Measurements from ENCODE around the gene IVNS1ABP.

IVNS1ABP gene

DNA sequence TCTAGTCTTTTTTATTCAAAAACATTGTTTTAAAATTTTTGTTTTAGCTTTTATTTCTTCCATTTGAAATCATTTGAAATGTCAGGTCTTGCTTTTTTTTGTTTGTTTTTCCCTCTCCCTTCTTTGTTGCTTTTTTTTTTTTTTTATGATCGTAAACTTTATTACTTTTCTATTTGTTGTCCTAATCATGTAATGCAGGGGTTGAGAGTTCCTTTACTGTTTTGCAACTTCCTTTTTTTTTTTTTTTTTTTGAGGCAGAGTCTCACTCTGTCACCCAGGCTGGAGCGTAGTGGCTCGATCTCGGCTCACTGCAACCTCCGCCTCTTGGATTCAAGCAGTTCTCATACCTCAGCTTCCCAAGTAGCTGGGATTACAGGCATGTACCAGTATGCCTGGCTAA, 24.8 kb downstream of the IVNS1ABP start:
- TF ChIP-seq, protein P1, sequence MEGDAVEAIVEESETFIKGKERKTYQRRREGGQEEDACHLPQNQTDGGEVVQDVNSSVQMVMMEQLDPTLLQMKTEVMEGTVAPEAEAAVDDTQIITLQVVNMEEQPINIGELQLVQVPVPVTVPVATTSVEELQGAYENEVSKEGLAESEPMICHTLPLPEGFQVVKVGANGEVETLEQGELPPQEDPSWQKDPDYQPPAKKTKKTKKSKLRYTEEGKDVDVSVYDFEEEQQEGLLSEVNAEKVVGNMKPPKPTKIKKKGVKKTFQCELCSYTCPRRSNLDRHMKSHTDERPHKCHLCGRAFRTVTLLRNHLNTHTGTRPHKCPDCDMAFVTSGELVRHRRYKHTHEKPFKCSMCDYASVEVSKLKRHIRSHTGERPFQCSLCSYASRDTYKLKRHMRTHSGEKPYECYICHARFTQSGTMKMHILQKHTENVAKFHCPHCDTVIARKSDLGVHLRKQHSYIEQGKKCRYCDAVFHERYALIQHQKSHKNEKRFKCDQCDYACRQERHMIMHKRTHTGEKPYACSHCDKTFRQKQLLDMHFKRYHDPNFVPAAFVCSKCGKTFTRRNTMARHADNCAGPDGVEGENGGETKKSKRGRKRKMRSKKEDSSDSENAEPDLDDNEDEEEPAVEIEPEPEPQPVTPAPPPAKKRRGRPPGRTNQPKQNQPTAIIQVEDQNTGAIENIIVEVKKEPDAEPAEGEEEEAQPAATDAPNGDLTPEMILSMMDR (IDR thresholded peaks at IDR 0.05; ENCODE audit: low read depth, low read length): no peak
- no peak overlapping the region for H3K4me3 ChIP-seq (ENCODE audit: low read depth, low read length)

DNA sequence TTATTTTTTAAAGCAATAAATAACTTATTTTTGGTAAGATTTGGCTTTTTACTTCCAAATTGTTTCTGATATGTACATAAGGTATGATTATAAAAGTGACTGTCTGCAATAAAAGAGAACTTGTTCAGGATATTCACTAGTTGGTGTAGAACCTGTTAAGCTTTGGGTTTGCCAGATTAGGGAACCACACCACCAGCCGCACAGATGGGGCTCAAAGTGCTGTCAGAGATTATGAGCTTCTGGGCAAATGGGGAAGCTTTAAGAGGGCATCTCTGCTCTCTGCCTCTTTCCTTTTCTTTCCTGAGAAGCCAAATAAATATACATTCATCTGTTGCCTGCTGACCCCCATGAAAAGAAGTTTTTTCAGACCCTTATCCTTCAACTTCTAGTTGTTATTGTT, 25.4 kb downstream of the IVNS1ABP start:
- H3K4me3 ChIP-seq (ENCODE audit: low read depth, low read length): no peak overlapping the region
- TF ChIP-seq, protein P1 (IDR thresholded peaks at IDR 0.05; ENCODE audit: low read depth, low read length): no peak

DNA sequence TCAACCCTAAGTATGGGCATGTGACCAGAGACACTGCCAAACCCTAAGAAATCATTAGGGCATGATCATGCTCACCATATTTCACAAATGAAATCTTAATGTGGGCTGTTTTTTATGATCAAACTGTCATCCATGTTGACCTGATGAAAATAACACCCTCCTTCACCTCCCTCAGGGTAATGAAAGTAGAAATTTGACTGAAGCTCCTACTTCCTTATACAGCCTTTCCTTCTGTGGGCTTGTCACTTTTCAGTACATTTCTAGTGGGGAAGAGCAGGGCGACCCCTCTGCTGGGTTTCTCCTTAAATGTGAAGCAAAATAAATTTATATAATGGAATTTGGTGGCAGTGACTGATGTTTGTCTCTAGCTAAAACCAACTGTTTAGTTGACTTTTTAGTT, 25.9 kb downstream of the IVNS1ABP start:
- TF ChIP-seq, protein P1 (IDR thresholded peaks at IDR 0.05; ENCODE audit: low read depth, low read length): no peak
- no peak overlapping the region for H3K4me3 ChIP-seq (ENCODE audit: low read depth, low read length)

DNA sequence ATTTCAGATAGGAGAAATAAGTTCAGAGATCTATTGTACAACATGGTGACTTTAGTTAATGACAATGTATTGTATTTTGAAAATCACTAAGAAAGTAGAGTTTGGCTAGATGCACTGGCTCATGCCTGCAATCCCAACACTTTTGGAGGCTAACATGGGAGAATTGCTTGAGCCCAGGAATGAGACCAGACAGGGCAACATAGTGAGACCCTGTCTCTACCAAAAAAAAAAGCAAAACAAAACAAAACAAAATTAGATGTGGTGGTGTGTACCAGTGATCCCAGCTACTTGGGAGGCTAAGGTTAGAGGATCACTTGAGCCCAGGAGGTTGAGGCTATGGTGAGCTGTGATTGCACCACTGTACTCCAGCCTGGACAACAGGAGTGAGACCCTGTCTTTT, 27.2 kb downstream of the IVNS1ABP start:
- TF ChIP-seq, protein P1 (IDR thresholded peaks at IDR 0.05; ENCODE audit: low read depth, low read length): no peak
- H3K4me3 ChIP-seq (ENCODE audit: low read depth, low read length): no peak overlapping the region

DNA sequence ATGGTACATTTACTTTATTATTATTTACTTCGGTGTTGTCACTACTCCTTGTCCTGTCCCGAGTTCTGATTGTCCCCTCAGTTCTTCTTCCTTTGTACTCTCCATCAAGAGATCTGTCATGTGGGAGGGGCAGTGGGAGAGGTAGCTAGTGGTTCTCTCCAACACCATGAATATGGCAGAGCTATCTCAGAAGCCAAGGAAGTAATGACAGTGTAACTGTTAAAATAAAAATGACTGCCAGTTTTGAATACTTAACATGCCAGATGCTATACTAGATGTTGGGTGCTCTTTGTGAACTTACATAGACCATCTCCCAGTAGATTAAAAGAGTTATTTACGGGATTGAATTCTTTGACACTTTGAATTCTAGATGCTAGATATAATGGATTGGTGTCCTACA, 28.6 kb downstream of the IVNS1ABP start:
- TF ChIP-seq, protein P1 (IDR thresholded peaks at IDR 0.05; ENCODE audit: low read depth, low read length): no peak
- no peak overlapping the region for H3K4me3 ChIP-seq (ENCODE audit: low read depth, low read length)

DNA sequence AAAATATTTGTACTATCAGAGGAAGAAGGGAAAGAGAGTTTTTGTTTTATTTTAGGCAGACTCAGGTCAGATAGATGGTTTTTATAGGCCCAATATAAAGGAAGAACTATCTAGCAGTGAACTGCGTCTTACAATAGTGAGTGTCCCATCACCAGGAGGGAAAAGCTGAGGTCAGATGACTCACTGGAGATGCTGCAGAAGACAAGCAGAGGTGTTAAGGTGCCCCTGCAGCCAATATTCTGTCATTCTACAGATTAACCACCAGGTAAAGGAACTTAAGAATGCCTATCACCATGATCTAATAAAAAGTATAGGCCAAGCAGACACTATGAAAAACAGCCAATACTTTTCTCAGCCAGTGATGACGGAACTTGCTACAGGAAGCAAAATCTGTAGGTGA, 29.6 kb downstream of the IVNS1ABP start:
- no peak overlapping the region for H3K4me3 ChIP-seq (ENCODE audit: low read depth, low read length)
- TF ChIP-seq, protein P1 (IDR thresholded peaks at IDR 0.05; ENCODE audit: low read depth, low read length): no peak

DNA sequence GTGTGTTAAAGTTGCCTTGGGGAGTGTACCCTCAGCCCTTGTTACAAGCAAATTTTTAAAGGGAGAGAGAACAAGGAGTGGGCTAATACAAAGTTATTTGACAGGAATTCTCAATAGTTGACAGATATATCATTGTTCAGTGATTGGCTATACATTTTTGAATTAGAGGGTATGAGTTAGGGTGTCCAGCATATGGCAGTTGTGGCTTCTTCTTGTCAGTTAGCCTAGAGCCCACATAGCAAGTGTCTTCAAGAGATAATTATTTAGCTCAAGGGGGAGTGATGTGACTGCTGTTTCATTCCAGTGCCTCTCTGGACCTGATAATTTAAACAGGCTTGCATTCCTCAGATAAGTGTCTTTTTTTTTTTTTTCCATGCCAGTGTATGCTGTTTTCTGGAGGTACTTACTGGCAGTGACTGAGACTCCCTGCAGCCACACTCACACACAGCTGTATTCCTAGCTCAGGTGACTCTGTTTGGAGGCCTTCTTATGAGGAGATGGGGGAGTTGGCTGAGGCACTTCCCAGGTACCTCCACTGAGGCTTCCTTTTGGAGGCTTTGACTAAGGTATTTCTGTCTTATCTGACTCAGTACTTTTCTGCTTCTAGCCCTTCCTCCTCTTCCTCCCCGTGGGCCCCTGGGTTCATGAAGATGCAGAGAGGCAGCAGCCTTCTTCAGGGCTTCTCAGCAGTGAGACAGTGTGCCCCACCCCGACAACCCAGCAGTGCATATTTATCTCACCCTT, 32.3 kb downstream of the IVNS1ABP start:
- TF ChIP-seq, protein P1 (IDR thresholded peaks at IDR 0.05; ENCODE audit: low read depth, low read length): no peak

More for the DNA sequence above, 32.3 kb downstream of the IVNS1ABP start:
- H3K4me3 ChIP-seq (ENCODE audit: low read depth, low read length): no peak overlapping the region
